Calu3 (cell line): ENCODE data around the gene SLC23A2. TPM values are rescaled to one million over a fixed set of nuclear protein-coding genes. Genes with fewer than 3 reads are reported as not detected.

ENCODE experiments used
- BruUV-seq: library from RNA; stranded (reverse); fragments of 400-500 nt; replicated peaks from 2 replicates; lab custom pipeline; 2021; lab: Mats Ljungman, UMichigan
- CTCF ChIA-PET: fragments of 300-600 bp; sonication (Branson Sonifier 250); formaldehyde crosslinking; loops from one replicate; lab custom pipeline; 2022; ENCODE audit warnings: antibody characterized with exemption; lab: Charles Lee
- DNase-seq: peaks from one replicate; pipeline ENCODE4 v3.0.0; 2022
- H3K27ac Mint-ChIP-seq: one replicate; pipeline ENCODE4 v1.8.0; 2022; ENCODE audit warnings: mixed read lengths; ENCODE audit not compliant: unreplicated experiment
- H3K27me3 Mint-ChIP-seq: one replicate; pipeline ENCODE4 v1.8.0; 2022; ENCODE audit warnings: mixed read lengths; ENCODE audit not compliant: unreplicated experiment
- H3K36me3 Mint-ChIP-seq: one replicate; pipeline ENCODE4 v1.8.0; 2022; ENCODE audit warnings: mild to moderate bottlenecking, moderate library complexity, mixed read lengths; ENCODE audit not compliant: insufficient read depth, unreplicated experiment
- H3K4me1 Mint-ChIP-seq: one replicate; pipeline ENCODE4 v1.8.0; 2022; ENCODE audit warnings: mild to moderate bottlenecking, low read depth, mixed read lengths; ENCODE audit not compliant: unreplicated experiment
- H3K4me3 Mint-ChIP-seq: one replicate; pipeline ENCODE4 v1.8.0; 2022; ENCODE audit warnings: mild to moderate bottlenecking, low read depth, moderate library complexity, mixed read lengths; ENCODE audit not compliant: unreplicated experiment
- H3K9me3 Mint-ChIP-seq: one replicate; pipeline ENCODE4 v1.8.0; 2022; ENCODE audit warnings: low read depth, mixed read lengths; ENCODE audit not compliant: unreplicated experiment
- CTCF ChIP-seq: fragments of 200-600 bp; IDR thresholded peaks from one replicate; pipeline ENCODE4 v1.8.0; 2022; ENCODE audit warnings: antibody characterized with exemption; ENCODE audit not compliant: unreplicated experiment
- intact Hi-C: fragments of 100-400 bp; cut with micrococcal nuclease; formaldehyde crosslinking; loops from one replicate; pipeline ENCODE4 v1.10.0; 2022; ENCODE audit not compliant: unreplicated experiment
- total RNA-seq: library from RNA; stranded (reverse); gene quantifications from 2 replicates; pipeline ENCODE4 v1.2.3, GENCODE V29; 2022

SLC23A2 gene
- total RNA-seq, 1 experiment from 2014 or later: 14.8 TPM

- CTCF ChIA-PET: no interaction called here
- Mint-ChIP-seq H3K4me3 (no peak overlapping the region), H3K27me3 (no peaks in the 10 kb centered on the region), H3K27ac (no peak overlapping the region), H3K9me3 (no peaks in the 10 kb centered on the region), H3K36me3 (no peaks in the 10 kb centered on the region), H3K4me1 (no peaks in the 10 kb centered on the region)
- DNase-seq: no peak
- no peak for TF ChIP-seq CTCF
- intact Hi-C loops: no loop called here
- BruUV-seq: no TSS peak
These were observed 125.7 kb downstream of the SLC23A2 start for GRCh38 chr20:4875578-4876067.

GRCh38 chr20:4873396-4873795, 127.9 kb downstream of the SLC23A2 start:
- Mint-ChIP-seq H3K27me3 (no peaks in the 10 kb centered on the region), H3K4me1 (no peaks in the 10 kb centered on the region), H3K36me3 (no peaks in the 10 kb centered on the region), H3K27ac (no peak overlapping the region), H3K4me3 (no peak overlapping the region), H3K9me3 (no peaks in the 10 kb centered on the region)
- CTCF ChIA-PET: no interaction called here
- DNase-seq: no peak
- BruUV-seq: no TSS peak
- no peak for TF ChIP-seq CTCF
- intact Hi-C loops: no loop called here

GRCh38 chr20:4871486-4871885, 129.8 kb downstream of the SLC23A2 start:
- H3K27ac Mint-ChIP-seq: no peak overlapping the region

GRCh38 chr20:4870906-4871305, 130.4 kb downstream of the SLC23A2 start:
- no peak overlapping the region for H3K4me3 Mint-ChIP-seq
- no peak for DNase-seq
- H3K27ac Mint-ChIP-seq: no peak overlapping the region
- no peak for TF ChIP-seq CTCF
- peaks cover 7% of the 10 kb centered on the region for H3K36me3 Mint-ChIP-seq
- CTCF ChIA-PET: no interaction called here
- no peaks in the 10 kb centered on the region for H3K27me3 Mint-ChIP-seq
- intact Hi-C loops: no loop called here
- peaks cover 9% of the 10 kb centered on the region for H3K4me1 Mint-ChIP-seq
- no peaks in the 10 kb centered on the region for H3K9me3 Mint-ChIP-seq
- BruUV-seq: no TSS peak

More at GRCh38 chr20:4871486-4871885, 129.8 kb downstream of the SLC23A2 start:
- Mint-ChIP-seq H3K4me1 (peaks cover 9% of the 10 kb centered on the region), H3K27me3 (no peaks in the 10 kb centered on the region), H3K9me3 (no peaks in the 10 kb centered on the region), H3K36me3 (peaks cover 7% of the 10 kb centered on the region), H3K4me3 (no peak overlapping the region)
- intact Hi-C loops: no loop called here
- TF ChIP-seq CTCF: no peak
- no TSS peak for BruUV-seq
- no peak for DNase-seq
- CTCF ChIA-PET: no interaction called here
